Mesothelial cell of epicardium (in vitro differentiated cells): Measurements from ENCODE around the gene HOXB8. TPM values are rescaled to one million over a fixed set of nuclear protein-coding genes. Genes with fewer than 3 reads are reported as not detected.

Experiments
- DNase-seq, 2 experiments: peaks; one replicate each; pipeline ENCODE4 v3.0.0; 2021; ENCODE audit warnings: low spot score in 2 of 2; ENCODE audit not compliant: unreplicated experiment in 2 of 2
- H3K27ac Mint-ChIP-seq: 2 replicates; pipeline ENCODE4 v1.8.0; 2021; ENCODE audit warnings: mixed read lengths
- H3K27me3 Mint-ChIP-seq: 2 replicates; pipeline ENCODE4 v1.8.0; 2021; ENCODE audit warnings: low read depth, mixed read lengths
- H3K36me3 Mint-ChIP-seq: 2 replicates; pipeline ENCODE4 v1.8.0; 2021; ENCODE audit warnings: mixed read lengths
- H3K4me1 Mint-ChIP-seq: 2 replicates; pipeline ENCODE4 v1.8.0; 2021; ENCODE audit warnings: mixed read lengths
- H3K4me3 Mint-ChIP-seq: 2 replicates; pipeline ENCODE4 v1.8.0; 2021; ENCODE audit warnings: mild to moderate bottlenecking, moderate library complexity, mixed read lengths
- H3K9me3 Mint-ChIP-seq: 2 replicates; pipeline ENCODE4 v1.8.0; 2021; ENCODE audit warnings: mixed read lengths
- total RNA-seq: library from RNA; stranded (reverse); gene quantifications from 3 replicates; pipeline ENCODE4 v1.2.1, GENCODE V29; 2021
- TF ChIP-seq, protein P1 (sequence below): fragments of 200-600 bp; sonication (generic); IDR thresholded peaks from one replicate; pipeline ENCODE4 v1.5.0; 2021; ENCODE audit warnings: antibody characterized with exemption; ENCODE audit not compliant: unreplicated experiment

Gene HOXB8
- total RNA-seq, 1 donor from 2014 or later, result 78.8 TPM

DNA sequence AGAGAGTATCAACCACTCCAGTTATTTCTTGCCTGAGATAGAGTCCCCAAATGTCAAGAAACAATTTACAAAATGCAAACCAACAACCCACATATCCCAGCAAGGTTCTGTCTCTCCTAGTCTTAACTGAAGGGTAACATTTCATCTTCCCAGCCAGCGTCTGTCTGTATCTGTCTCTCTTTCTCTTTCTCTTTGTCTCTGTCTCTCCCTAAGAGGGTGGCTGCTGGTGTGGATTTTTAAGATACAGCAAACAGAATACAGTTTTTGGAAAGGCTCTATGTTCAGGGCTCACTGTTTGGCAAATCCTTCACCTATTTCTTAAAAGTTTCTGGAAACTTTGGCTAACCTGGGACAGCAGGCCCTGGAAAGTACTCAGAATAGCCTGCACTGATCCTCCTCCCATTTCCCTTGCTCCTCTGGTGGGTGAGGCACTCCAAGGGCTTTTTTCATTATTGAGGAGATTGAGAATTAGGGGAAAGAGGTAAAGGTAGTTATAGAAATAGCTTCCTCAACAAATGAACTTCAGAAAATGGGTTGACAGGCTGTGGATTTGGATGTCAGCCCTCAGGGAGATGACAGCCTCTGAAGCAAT is 43.2 kb downstream of the HOXB8 start:
- H3K36me3 Mint-ChIP-seq, result peaks cover 23% of the 10 kb centered on the region
- no peak overlapping the region for H3K4me3 Mint-ChIP-seq
- H3K27me3 Mint-ChIP-seq, result no peaks in the 10 kb centered on the region
- no peak for DNase-seq
- no peaks in the 10 kb centered on the region for H3K9me3 Mint-ChIP-seq
- TF ChIP-seq, protein P1, sequence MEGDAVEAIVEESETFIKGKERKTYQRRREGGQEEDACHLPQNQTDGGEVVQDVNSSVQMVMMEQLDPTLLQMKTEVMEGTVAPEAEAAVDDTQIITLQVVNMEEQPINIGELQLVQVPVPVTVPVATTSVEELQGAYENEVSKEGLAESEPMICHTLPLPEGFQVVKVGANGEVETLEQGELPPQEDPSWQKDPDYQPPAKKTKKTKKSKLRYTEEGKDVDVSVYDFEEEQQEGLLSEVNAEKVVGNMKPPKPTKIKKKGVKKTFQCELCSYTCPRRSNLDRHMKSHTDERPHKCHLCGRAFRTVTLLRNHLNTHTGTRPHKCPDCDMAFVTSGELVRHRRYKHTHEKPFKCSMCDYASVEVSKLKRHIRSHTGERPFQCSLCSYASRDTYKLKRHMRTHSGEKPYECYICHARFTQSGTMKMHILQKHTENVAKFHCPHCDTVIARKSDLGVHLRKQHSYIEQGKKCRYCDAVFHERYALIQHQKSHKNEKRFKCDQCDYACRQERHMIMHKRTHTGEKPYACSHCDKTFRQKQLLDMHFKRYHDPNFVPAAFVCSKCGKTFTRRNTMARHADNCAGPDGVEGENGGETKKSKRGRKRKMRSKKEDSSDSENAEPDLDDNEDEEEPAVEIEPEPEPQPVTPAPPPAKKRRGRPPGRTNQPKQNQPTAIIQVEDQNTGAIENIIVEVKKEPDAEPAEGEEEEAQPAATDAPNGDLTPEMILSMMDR, result no peak
- H3K27ac Mint-ChIP-seq, result no peak overlapping the region
- peaks cover 76% of the 10 kb centered on the region for H3K4me1 Mint-ChIP-seq

DNA sequence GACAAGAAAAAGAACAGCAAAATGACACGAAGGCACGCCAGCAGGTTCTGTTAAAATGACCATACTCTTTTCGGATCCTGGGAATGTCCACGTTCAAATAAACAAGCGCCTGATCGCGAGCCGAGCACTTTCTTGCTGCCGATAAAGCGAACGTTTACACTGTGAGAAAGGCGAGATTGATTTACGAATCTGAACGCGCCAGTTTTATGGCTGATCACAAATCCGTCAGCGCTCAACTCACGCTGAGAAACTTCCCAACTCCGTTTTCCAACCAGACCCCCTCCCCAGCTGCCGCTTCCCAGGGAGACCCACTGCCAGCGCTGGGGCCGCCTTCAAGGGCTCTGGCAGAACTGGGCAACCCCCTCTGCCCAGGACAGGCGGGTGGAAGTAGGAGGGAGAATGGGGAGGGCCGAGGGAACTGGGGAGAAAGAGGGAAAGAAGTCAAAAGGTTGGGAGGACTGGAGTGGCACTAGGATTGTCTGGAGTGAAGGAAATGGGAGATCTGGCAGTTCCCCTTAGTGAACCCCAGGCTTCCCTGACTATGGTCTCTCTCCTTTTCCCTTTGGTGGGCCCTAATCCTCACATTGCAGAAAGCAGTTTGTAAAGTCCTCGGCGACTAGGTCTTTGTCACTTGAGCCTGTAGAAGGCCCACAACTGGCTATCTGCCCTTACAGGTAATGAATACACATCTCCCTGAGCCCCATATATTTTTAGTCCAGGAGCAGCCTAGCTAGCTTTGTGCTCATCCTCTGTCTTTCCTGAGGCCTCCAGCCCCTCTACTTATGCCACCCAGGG is 43.9 kb downstream of the HOXB8 start:
- H3K4me1 Mint-ChIP-seq, result peaks cover 72% of the 10 kb centered on the region
- H3K27me3 Mint-ChIP-seq, result no peaks in the 10 kb centered on the region
- no peaks in the 10 kb centered on the region for H3K9me3 Mint-ChIP-seq
- no peak overlapping the region for H3K27ac Mint-ChIP-seq
- H3K4me3 Mint-ChIP-seq, result no peak overlapping the region
- DNase-seq, result no peak
- peaks cover 21% of the 10 kb centered on the region for H3K36me3 Mint-ChIP-seq
- TF ChIP-seq, protein P1, result no peak

DNA sequence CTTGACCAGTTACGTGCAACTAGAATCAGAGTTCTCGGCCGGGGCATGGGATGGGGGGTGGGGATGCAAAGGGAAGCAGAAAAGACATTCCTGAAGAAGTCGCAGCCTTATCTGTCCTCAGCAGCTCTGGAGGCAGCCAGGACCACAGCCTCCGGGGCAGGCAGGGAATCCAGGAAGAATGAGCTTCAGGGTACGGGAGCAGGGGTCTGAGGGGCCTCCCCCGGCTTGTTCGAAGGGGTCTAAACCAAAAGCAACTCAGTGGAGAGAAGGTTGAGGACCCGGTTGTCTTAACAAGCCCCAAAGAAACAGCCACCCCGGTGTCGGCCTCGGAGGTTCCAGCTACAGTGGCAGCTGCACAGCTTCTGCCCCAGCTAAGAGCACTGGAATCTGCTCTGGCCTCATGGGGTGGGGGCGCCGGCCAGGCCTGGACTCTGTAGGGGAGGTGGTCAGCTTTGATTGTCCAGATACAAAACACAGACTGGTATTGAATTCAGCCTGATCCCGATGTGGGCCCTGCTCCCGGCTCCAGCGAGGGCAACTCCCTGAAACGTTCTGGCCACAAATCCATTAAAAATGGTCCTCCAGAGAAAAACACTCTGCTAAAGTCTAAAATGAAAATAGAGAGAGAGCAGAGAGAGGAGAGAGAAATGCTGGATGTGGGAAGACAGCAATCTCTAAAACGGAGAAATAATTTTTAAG is 44.6 kb downstream of the HOXB8 start:
- TF ChIP-seq, protein P1, result no peak
- Mint-ChIP-seq H3K4me1 (peaks cover 65% of the 10 kb centered on the region), H3K27ac (no peak overlapping the region), H3K4me3 (no peak overlapping the region), H3K27me3 (no peaks in the 10 kb centered on the region), H3K9me3 (no peaks in the 10 kb centered on the region), H3K36me3 (peaks cover 19% of the 10 kb centered on the region)
- no peak for DNase-seq

DNA sequence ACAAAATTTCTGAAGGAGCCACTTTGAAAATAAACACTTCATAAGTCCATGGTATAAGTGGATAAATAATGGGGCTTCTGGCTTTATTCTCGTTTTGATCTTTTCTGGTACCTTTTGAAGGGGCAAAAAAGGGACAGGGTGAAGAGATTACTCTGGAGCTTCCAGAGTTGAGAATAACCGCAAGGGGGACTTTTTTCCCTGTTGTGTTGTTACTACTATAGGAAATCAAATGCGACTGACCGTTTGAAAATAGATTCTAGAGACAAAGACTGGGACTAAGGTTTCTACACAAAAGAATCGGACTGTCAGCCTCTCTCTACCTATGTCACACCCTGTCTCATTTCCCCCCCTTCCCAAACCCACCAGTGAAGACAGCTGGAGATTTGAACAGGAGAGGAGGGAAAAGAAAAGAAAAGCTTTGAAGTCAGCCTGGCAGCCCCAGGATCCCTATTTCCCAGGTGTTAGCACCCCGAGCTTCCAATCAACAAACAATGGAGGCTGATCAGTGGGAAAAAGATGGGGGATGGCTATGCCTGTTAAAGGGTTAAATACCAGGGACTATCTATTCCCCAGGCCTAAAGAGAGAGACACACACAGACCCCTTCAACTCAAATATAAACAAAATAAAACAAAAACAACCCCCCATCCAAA is 45.3 kb downstream of the HOXB8 start:
- TF ChIP-seq, protein P1, result peak; percentile 9
- H3K4me3 Mint-ChIP-seq, result no peak overlapping the region
- H3K36me3 Mint-ChIP-seq, result peaks cover 19% of the 10 kb centered on the region

DNA sequence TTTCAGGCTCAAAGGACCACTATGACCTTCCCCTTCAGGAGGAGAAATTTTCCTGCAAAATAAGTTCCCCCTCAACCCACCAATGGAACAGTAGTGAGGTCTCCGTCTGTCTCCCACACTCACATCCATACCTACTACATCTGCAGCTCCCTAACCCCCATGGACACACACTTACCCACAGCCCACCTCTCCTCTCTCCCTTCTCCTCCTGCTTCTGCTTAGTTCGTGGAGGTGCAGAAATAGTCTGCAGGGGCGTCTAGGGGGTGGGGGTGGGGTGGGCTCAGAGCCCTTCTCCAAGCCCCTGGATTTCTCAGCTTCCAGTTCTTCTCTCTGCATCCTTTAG is 45.9 kb downstream of the HOXB8 start:
- Mint-ChIP-seq H3K4me1 (peaks cover 53% of the 10 kb centered on the region), H3K27ac (no peak overlapping the region), H3K4me3 (no peak overlapping the region), H3K9me3 (no peaks in the 10 kb centered on the region), H3K27me3 (no peaks in the 10 kb centered on the region), H3K36me3 (peaks cover 17% of the 10 kb centered on the region)
- TF ChIP-seq, protein P1, result no peak
- DNase-seq, result no peak

More for the DNA sequence above, 45.3 kb downstream of the HOXB8 start:
- Mint-ChIP-seq H3K4me1 (peaks cover 59% of the 10 kb centered on the region), H3K9me3 (no peaks in the 10 kb centered on the region), H3K27me3 (no peaks in the 10 kb centered on the region), H3K27ac (no peak overlapping the region)
- DNase-seq, result no peak
